Measurements from ENCODE around the gene ASTN1. TPM values are rescaled to one million over a fixed set of nuclear protein-coding genes. Genes with fewer than 3 reads are reported as not detected.

The ASTN1 gene
- total RNA-seq, 1 experiment from 2014 or later = 0.85 TPM

DNA sequence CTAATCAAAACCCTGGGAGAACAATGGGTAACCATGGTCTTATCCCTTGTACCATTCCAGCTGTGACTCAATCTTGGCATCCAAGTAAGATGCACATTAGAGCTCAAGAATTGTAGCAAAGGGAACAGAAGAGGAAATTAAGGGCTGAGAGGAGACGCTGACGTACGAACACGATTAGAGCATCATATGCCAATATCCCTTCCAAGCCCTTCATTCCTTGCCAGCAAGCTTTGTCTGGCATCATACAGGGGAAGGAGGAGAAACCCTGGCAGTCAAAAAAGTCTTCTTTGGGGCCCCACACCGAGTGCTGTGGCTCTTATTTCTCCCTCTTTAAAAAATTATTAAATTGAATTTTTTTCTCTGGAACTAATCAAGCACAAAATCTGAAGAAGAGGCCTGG is 120.9 kb downstream of the ASTN1 start:
- no peak for DNase-seq (ENCODE audit: low spot score)

DNA sequence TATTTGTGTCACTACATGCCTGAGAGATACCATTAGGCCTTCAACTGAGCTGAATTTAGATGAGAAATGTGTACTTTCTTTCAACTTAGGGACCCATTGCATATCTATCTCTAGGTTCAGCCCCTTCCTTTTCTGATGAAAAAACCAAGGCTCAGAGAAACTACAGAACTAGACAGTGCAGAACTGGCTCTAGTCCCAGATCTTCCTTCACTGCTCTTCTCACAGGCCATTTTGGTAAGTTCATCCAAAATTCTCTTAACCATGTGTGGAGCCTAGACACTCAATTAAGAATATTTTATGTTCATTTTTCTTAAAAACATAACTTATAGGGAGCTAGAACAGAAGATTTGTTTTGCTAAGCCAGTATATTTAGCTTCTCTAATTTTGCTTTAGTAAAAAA is 128.9 kb downstream of the ASTN1 start:
- DNase-seq (ENCODE audit: low spot score) = no peak

DNA sequence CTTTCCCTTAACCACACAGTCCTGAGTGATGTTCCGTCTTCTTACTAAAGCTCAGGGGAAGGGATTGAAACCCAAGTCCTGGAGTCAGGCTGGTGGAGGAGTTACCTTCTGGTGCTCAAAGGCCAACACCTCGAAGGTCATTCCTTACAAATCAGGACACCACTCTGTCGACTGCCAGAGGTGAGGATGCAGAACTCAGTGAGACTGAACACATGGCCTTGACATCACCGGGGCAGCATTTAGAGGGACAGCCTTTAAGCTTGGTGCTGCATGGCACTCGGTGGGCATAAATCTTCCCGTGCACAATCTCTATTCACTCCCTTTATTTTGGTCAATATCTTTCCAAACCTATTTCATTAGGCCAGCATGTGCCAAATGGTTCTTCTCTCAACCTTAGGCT is 130.9 kb downstream of the ASTN1 start:
- DNase-seq (ENCODE audit: low spot score) = no peak

DNA sequence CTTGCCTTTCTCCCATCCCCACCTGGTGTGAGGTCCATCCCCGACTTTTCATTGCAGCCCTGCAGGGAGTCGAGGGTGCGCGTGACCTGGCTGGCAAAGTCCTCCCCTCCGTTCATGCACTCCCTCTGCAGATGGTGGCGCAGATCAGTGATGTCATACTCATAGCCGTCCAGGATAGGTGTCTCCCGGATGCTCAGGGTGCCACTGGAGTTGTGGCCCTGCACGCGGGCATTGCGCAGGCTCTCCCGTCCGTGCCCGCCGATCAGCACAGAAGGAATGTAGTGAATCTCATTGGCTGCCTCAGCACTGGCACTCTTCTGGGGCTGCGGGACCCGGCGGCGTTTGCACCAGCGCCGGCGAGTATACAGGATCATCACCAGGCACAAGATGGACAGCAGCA is 132.1 kb downstream of the ASTN1 start:
- no peak for DNase-seq (ENCODE audit: low spot score)

DNA sequence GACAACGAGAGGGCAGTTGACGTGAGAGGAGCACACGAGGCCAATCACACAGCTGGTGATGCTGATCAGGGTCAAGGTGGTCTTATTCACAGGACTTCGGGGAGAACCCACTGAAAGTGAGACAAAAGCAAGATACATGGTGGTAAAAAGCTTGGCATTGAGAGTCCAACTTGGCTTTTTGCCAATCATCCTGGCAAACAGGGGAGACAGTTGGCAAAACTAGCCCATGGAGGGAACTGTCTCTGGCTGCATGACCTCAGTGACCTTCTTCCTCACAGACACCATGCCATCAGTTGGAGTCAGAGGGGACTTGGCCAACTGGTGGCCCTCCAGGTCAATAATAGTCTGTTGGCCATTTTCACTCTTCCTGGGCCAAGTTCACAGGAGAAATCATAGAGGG is 139.9 kb downstream of the ASTN1 start:
- DNase-seq (ENCODE audit: low spot score) = no peak

DNA sequence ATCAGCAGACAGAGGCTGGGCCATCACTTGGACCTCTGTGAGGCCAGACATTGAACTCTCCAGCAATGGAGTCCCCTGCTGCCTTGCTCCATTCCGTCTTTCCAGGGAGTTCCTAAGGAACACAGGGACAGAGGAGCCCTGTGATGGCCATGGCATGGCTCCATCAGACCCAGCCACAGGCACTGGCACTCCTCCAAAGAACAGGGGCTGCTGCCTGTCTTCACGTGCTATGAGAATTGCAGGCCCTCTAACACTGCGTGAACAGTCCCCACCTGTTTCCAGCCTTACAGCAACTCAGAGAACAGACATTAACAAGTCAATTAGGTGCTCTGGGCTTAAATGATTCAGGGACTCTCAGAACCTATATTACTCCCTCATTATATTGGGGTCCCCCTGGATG is 140.8 kb downstream of the ASTN1 start:
- DNase-seq (ENCODE audit: low spot score) = no peak

DNA sequence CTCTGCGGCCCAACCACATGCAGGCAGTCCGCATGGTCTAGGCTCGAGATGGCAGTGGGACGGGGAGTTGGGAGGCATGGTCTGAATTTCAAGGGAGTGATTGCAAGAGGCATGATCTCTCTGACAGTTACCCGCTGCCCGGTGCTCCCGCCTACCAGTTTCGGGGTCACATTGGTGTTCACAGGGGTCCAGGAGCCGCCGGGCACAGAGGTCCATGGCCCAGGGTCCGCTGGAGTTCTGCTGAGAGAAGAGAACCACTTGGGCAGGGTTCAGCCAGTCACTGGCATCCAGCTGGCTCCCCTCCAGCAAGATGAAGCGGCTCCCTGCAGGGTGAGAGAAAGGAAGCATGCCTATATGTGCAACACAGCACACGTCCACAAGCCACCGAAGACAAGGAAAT is 141.3 kb downstream of the ASTN1 start:
- no peak for DNase-seq (ENCODE audit: low spot score)

DNA sequence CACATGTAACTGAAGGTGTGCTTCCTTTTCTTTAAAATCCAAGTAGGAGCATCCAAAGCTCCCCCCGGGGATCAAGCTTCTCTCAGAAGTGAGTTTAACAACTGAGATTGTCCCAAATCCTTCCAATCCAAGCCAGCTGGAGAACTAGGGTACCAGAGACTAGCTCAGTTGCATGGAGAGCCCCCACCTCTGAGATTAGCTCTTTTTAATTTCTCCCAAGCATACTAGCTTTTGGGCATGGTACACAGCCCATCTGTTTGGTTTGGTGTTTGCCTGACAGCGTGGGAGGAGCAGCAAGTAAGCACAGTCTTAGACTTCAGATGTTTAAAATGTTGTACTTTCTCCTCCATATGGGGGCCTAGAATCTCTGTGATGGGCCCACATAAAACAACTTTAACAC is 142.8 kb downstream of the ASTN1 start:
- DNase-seq (ENCODE audit: low spot score) = no peak

DNA sequence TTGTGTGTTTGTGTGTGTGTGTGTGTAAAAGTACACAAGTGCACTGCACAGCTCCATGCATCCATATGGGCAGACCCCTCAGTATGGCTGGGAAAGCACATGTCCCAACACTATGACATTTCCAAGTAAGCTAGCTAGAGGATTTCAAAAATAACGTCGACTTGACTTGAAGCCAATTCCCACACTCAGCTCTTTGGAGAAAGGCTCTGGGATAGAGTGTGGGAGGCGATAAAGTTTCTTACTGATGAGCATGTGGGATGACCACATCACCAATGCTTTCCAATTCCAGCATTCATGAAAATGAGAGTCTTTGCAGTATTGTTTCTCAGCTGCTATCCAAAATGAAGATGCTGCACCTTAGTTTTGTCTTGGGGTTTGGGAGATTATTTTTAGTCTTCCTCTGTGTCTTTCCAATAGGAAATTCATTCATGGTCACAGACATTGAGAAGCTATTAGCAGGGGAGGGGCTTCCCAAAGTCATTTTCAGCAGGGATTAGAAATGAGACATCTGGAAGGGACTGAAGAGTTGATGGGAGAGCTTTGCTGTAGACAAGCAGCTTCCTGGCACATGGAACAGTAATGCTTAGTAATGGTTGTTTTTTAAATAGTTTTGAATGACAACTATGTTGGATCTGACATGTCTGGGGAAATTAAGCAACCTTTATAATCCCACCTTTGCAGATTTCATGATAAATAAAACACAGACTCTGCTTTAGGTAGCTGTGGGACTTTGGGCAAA is 143.5 kb downstream of the ASTN1 start:
- no peak for DNase-seq (ENCODE audit: low spot score)

DNA sequence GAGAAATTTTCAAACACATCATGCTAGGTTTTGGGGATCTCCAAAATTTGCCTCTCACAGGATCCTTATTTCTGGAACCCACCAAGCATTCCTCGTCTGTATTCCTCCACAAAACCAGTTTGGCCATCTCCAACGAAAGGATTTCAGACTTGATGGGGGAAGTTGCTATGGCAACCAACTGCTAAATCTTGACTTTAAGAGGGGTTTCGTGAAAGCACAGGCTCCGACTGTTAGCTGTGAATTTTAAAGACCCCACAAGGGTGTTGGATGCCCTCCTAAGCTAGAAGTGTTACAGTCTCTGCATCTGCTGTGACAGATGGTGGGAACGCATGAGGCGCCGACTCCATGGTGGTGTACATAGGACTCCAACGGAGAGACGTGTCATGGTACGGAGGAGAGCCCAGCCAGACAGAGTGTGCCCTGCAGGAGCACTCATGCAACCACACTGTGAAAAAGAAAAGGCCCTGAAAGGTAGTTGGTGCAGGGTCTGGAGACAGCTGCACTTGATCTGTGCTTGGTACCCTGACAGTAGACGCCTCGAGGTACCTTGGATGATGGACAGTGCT is 147.1 kb downstream of the ASTN1 start:
- no peak for DNase-seq (ENCODE audit: low spot score)

DNA sequence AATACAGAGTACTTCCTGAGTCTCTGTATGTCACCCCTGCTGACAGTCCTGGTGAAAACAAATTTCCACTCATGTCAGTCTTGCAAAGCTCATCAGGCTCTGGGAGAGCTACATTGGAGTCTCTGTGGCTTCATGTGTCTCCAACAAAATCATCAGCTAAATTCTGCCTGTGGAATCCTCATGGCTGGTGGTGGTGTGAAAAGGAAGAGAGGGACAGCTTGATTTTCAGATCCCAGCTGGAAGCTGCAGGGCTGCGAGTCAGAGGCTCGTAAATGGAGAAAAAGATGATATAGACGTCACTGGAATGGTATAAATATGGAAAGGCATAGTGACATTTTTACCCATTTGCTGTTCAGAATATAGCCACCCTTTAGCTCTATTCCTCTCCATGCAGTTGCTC is 150.2 kb downstream of the ASTN1 start:
- DNase-seq (ENCODE audit: low spot score) = no peak

DNA sequence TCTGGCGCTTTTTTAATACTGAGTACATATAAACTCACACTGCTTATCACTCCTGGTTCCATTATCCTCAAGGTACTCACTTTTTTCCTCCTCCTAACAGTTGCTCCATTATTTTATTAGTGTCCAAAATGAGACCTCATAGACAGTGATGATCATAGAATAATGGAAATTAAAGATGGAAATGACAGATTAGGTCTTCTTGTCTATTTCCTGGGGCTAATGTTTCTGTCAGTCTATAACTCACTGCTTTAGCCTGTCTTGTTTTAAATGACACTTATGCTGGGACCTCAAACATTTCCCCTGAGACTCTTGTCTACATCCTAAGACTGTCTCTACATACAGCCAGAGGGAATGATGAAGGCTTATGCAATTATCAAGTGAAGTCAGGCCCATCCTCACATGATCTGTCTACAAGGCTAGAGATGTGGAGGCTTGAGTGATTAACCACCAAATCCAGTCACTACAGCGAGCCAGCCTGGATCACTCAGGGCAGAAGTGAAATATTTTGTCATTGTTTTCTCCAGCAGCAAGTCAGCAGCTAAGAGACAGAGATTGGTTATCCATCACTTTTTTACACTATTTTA is 152.1 kb downstream of the ASTN1 start:
- DNase-seq (ENCODE audit: low spot score) = no peak

DNA sequence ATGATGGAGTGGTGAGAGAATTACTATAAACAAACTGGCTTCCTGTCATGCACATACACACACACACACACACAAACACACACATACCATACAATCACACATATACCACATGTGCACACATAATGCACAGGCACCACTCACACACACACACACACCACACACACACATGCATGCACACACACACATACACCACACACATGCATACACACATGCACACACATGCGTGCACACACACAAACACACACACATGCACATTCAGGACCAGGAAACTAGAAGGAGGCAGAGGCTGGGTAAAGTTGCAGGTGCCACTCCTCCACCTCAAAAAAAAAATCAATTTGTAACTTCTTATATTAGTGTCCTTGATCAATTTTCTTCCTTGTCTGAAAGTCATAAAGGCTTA is 153.0 kb downstream of the ASTN1 start:
- DNase-seq (ENCODE audit: low spot score) = no peak

DNA sequence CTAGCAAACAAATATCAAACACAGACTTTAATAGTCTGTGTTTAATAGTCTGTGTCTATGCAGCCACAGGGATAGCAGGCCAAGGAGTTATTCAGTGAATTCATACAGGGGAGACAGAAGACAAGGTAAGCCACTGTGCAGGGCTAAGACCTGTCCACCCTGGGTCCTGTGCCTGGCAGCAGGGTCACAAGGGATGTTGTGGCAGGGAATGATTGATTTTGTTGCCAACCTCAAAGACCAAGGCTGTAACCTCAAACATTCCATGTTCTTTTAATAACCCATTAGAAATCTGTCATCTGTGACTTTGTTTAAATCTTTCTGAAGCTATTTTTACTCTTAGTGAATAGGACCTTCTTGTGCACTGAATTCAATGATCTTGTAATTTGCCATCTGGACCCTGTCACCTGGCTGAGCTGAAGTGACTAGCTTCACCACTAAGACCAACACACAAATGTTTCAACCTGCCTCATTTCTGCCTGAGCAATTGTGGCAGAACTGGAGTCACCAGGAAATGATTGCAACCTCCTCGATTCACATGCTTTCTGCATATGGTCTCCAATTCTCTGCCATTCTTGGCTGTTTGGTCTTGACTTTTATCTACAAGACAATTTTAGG is 154.2 kb downstream of the ASTN1 start:
- DNase-seq (ENCODE audit: low spot score) = no peak

DNA sequence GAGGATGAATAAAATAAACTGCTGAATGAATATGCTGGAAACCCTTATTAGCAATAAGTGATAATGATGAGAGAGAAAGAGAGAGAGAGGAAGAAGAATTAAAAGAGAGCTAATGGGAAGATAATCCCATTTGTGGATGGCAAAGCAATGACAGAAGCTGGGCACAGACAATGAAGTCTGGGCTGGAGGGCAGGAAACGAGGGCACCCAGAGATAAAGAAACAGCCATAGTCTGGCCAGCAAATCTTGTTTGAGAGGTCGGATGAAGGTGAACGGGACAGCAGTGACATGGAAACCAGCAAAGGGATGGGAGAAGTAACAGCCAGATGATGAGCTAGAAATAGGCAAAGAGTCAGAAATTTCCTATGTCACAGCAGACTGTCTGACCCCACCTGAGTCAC is 155.9 kb downstream of the ASTN1 start:
- DNase-seq (ENCODE audit: low spot score) = no peak

DNA sequence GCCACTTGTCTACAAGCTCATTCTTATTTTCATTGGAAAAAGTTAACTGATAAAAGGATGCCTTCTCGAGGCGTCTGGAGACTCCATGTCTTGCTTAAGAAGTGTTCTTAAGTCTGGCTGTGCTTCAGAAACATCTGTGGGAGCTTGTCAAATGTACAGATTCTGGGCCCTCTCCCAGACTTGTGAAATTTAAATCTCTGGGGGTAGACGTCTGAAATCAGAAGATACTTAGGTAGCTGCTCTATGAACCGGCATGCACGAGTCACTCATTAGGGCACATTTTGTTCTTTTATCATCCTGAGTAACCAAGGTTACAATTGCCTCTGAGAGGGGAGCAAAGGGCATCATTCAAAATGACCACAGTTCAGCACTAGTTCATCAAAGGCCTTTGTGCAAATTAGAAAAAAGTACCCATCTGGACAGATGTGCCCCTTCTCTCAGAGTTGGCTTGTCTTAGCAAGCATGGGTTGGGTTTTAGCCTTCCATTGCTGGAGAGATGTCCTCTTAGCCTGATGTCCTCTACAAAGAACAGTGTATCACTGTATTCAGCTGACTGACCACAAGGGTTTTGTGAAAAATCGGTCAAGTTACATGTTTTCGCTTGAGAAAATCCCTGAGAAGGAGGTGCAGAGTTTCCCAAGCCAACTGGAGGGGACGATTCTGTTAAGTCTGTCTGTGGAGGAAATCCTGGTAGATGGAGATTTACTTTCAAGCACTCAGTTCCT is 156.9 kb downstream of the ASTN1 start:
- DNase-seq (ENCODE audit: low spot score) = no peak

DNA sequence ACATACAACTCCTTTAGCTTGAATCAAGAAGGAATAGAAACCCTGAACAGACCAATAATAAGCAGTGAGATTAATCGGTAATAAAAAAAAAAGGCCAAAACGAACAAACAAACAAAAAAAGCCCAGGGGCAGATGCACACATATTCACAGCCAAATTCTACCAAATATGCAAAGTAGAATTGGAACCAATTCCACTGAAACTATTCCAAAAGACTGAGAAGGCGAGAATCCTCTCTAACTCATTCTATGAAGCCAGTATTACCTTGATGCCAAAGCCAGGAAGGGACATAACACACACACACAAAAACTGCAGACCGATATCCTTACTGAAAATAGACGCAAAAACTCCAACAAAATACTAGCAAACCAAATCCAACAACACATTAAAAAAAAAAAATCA is 161.6 kb downstream of the ASTN1 start:
- DNase-seq (ENCODE audit: low spot score) = no peak

DNA sequence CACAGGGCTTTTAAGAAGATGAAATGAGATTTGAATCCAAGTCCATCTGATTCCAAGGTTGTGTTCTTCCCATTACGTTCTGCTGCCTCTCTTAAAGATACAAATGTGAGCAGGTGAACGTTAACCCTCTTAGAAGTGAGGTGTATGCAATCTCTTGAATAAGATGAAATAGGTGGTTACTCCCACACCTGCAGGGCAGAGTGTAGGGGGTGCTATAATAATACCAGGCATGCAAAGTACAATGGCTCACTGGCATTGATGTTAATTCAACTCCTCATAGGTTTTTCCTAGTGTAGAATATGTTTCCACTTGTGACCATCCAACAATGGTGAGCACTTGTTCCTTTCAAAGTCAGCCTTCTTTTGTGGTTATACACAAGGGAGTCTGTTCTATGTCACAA is 163.0 kb downstream of the ASTN1 start:
- DNase-seq (ENCODE audit: low spot score) = no peak

DNA sequence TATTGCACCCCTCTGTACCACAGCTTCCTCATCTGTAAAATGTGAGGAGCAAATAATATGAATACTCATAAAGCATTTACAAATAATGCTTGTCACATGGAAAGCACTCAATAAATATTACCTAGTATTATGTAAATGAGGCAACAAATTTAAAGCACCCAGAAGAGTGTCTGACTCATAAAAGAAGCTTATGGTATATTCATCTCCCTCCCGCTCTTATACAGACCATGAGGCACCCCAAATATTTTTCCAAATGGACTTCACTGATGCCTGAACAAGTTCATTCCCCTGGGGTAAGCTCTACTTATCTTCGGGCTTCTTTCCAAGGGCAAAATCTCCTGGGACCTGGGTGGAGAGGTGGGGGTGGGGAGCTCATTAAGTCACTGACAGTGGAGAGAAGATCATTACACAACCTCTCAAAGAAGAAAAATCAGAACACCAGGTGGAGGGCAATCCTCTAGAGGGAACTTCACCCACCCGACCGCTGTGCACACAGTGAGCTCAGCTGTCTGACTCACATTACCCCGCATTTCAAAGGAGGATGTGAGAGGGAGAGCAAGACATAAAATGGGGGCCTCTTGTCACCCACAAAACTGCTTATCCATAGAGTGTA is 166.2 kb downstream of the ASTN1 start:
- no peak for DNase-seq (ENCODE audit: low spot score)

DNA sequence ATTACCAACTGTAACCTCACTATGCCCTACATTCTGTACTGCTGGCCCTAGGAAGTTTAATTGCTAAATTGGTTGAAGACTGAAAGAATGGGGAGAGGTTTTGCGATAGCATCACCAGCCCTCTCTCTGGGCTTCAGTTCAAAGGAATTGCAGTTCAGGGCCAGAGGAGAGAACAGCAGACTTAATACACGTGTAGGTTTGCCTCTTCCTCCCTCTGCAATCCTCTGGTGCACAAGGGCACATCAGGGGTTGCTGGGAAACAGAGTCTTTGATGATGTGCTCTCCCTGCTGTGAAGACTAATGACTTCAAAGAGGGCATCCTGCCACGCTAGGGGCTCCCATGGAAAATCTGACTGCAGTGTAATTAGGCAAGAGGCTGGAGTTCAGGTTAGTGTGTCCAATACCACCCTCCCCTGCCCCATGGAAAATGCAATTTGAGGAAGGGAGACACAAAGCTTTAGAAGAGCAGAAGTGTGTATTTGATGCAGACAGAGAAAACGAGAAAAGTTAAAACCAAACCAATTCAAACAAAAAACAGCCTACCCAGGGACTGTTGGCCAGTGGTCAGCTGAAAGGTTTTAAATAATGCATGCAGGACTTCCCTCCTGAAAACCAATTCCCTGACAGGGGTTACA is 167.9 kb downstream of the ASTN1 start:
- no peak for DNase-seq (ENCODE audit: low spot score)

DNA sequence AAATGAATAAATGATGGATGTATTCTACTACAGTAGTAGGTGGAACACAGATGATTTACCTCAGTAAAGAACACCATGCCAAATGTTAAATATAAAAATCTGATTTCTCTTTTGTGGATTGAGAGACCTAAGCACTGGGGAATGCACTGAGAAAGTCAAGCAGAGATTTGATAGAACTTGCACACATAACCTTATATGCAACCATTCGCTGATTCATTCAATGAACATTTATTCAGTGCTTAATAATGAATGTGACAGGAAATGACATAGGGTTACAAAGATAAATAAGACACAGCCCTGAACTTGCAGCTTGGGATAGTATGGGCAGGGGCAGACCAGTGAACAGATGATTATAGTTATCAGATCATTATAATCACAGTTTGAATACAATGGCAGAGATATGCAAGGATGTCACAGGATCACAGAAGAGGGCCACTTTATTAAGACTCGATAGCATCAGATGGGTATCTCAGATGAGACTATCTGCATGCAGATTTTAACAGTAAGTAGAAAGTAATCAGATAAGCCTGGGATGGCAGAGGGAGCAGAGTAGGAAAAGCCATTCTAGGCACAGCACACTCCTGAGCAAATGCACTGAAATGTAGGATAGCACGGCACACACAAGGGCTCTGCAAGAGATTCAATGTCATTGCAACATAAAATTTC is 169.4 kb downstream of the ASTN1 start:
- DNase-seq (ENCODE audit: low spot score) = no peak

Measured in H4 (cell line).